Upper lobe of right lung (tissue), 1 donor: ENCODE results near the gene LRRC7. TPM values are rescaled to one million over a fixed set of nuclear protein-coding genes. Genes with fewer than 3 reads are reported as not detected.

ENCODE experiments used
- ATAC-seq: fragments of 200-7000 bp; cut with Tn5 transposase; one replicate; pipeline ENCODE4 v1.9.1; 2020; ENCODE audit warnings: mild to moderate bottlenecking, moderate library complexity
- DNase-seq: peaks from one replicate; pipeline ENCODE4 v3.0.0-alpha.2; 2020
- H3K27ac ChIP-seq: fragments of 200-600 bp; one replicate; pipeline ENCODE4 v1.8.0; 2022
- H3K27me3 ChIP-seq: fragments of 200-600 bp; one replicate; pipeline ENCODE4 v1.8.0; 2022; ENCODE audit warnings: mild to moderate bottlenecking
- H3K36me3 ChIP-seq: fragments of 200-600 bp; one replicate; pipeline ENCODE4 v1.8.0; 2022
- H3K4me1 ChIP-seq: fragments of 200-600 bp; one replicate; pipeline ENCODE4 v1.8.0; 2022
- H3K4me3 ChIP-seq: fragments of 200-600 bp; one replicate; pipeline ENCODE4 v1.8.0; 2022; ENCODE audit warnings: mild to moderate bottlenecking
- H3K9me3 ChIP-seq: fragments of 200-600 bp; one replicate; pipeline ENCODE4 v1.8.0; 2022
- intact Hi-C: fragments of 100-400 bp; cut with DNase I; formaldehyde crosslinking; loops from one replicate; pipeline ENCODE4 v1.11.0; 2022
- total RNA-seq: library from RNA; stranded (reverse); fragmentation: NEBNext Ultra II Directional; extraction: Animal tissue kit (Norgen Biotek cat#: 25700); gene quantifications from one replicate; pipeline ENCODE4 v1.2.1, GENCODE V29; 2021
- TF ChIP-seq, protein P1 (sequence below): fragments of 200-600 bp; IDR thresholded peaks from one replicate; pipeline ENCODE4 v1.8.0; 2022; ENCODE audit warnings: antibody characterized with exemption
- donor health status: DM: no; HTN: yes; CAD: no; lungs with severe emphysema.

Gene LRRC7
- total RNA-seq, 1 donor from 2014 or later: not detected

DNA sequence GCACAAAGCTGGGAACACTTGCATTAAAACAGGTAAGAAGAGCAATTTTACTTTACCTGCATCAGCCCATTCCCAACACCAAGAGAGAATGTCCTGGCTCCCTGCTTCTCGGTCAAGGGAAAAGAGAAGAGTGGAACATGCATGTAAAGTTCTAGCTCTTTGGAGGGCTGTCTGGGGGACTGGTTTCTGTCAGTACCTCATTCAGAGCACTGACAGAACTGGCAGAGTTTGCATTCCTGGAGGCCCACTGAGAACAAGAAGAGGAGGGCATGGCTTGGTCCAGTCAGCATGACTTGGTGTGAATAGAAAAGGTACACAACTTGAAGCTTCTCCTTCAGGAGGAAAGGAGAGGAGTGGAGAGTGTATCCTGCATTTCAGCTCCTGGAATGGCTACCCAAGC lies 83.9 kb downstream of the LRRC7 start:
- no peak overlapping the region for H3K4me3 ChIP-seq

DNA sequence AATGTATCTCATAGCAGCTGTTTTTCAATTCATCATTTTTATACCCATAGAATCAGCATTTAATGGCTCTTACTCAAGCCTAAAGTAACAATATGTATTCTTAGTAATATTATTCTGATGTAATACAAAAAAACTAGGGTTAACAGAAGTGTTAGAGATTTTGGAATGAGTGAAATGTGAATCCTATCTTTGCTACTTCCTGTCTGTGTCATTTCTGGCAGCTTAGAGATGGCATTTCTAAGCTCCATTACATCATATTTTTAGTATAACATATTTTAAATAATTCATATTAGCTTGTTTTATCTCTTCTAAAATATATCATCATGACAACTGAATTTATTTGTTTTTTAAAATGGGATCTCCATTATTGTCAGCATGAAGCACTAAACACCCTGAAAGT lies 90.2 kb downstream of the LRRC7 start:
- H3K4me1 ChIP-seq: no peaks in the 10 kb centered on the region
- H3K27me3 ChIP-seq: no peaks in the 10 kb centered on the region
- H3K36me3 ChIP-seq: no peaks in the 10 kb centered on the region
- intact Hi-C loops: no loop called here
- TF ChIP-seq, protein P1, sequence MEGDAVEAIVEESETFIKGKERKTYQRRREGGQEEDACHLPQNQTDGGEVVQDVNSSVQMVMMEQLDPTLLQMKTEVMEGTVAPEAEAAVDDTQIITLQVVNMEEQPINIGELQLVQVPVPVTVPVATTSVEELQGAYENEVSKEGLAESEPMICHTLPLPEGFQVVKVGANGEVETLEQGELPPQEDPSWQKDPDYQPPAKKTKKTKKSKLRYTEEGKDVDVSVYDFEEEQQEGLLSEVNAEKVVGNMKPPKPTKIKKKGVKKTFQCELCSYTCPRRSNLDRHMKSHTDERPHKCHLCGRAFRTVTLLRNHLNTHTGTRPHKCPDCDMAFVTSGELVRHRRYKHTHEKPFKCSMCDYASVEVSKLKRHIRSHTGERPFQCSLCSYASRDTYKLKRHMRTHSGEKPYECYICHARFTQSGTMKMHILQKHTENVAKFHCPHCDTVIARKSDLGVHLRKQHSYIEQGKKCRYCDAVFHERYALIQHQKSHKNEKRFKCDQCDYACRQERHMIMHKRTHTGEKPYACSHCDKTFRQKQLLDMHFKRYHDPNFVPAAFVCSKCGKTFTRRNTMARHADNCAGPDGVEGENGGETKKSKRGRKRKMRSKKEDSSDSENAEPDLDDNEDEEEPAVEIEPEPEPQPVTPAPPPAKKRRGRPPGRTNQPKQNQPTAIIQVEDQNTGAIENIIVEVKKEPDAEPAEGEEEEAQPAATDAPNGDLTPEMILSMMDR: no peak
- no peak overlapping the region for H3K4me3 ChIP-seq
- H3K27ac ChIP-seq: no peak overlapping the region
- DNase-seq (no peak), ATAC-seq (no peak)
- H3K9me3 ChIP-seq: no peaks in the 10 kb centered on the region

More for the DNA sequence above, 83.9 kb downstream of the LRRC7 start:
- H3K27ac ChIP-seq: no peak overlapping the region
- DNase-seq (no peak), ATAC-seq (no peak)
- TF ChIP-seq, protein P1: no peak
- intact Hi-C loops: no loop called here
- no peaks in the 10 kb centered on the region for H3K4me1 ChIP-seq
- H3K27me3 ChIP-seq: no peaks in the 10 kb centered on the region
- H3K36me3 ChIP-seq: no peaks in the 10 kb centered on the region
- no peaks in the 10 kb centered on the region for H3K9me3 ChIP-seq

DNA sequence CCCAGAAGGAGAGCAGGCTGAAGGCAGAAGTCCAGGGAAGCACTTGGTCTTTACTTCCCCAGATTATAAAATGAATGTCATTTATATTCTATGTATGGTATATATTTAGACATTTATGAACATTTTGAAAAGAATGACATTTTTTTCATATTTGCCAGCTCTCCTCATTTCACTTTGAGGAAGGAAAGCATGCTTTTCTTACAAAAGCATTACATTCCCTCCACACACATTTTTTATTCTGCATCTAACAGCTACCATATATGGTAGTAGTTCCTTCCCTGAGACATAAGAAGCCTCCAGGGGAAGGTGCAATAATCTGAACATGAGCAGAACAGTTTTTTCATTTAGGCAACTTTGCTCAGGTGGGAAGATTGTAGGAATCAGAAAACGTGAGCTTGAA lies 94.0 kb downstream of the LRRC7 start:
- intact Hi-C loops: no loop called here
- Histone ChIP-seq H3K9me3 (no peaks in the 10 kb centered on the region), H3K27ac (no peak overlapping the region), H3K27me3 (no peaks in the 10 kb centered on the region), H3K36me3 (no peaks in the 10 kb centered on the region), H3K4me3 (no peak overlapping the region), H3K4me1 (no peaks in the 10 kb centered on the region)
- DNase-seq: no peak
- TF ChIP-seq, protein P1: no peak
- no peak for ATAC-seq

DNA sequence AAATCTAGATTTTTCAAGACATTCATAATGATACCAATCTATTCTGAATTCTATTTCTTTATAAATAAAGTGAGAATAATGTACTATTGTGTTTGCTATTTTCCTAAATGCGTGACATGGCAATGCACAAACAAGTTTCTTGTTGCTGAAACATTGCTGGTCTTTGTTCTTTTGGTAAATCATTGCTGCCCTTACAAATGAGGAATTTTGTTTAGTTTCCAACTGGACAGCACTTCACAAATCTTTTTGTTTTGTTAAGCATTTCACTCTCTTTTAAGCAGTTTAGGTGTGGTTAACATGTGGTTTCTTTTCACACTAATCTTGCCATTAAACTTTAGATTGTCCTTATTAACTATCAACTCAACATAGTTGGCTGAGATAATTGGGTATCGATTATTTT lies 94.6 kb downstream of the LRRC7 start:
- H3K27me3 ChIP-seq: no peaks in the 10 kb centered on the region
- ATAC-seq (no peak), DNase-seq (no peak)
- intact Hi-C loops: no loop called here
- H3K4me3 ChIP-seq: no peak overlapping the region
- no peaks in the 10 kb centered on the region for H3K9me3 ChIP-seq
- H3K4me1 ChIP-seq: no peaks in the 10 kb centered on the region
- TF ChIP-seq, protein P1: no peak
- H3K36me3 ChIP-seq: no peaks in the 10 kb centered on the region
- no peak overlapping the region for H3K27ac ChIP-seq

DNA sequence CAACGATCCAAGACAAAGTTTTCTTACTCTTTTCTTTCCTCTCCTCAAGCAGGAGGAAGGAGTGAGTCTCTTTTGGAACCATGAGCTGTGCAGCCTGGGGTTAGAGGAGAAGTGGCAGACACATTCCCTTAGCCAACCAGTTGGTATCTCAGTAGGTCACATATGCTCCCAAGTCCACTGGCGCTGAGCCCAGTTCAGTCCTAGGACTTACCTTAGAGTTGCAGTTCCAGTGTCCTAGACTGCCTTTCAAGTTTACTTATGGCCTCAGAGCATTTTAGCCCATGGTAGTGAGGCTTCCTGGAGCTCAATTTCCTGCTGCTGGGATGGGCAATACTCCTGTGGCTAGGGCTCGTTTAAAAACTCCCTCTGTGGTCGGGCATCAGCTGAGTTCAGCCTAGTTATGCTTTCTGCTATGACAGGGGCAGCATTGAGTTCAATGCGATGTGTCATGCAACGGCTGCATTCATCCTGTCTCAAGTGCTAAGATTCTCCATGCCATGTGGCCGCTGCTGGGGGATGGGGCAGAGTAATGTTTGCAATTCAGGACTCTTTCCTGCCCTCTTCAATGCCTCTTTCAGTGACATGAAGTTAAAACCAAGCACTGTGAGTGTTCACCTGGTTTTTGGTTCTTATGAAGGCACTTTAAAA lies 103.8 kb downstream of the LRRC7 start:
- intact Hi-C loops: no loop called here
- no peaks in the 10 kb centered on the region for H3K4me1 ChIP-seq
- H3K27me3 ChIP-seq: no peaks in the 10 kb centered on the region
- TF ChIP-seq, protein P1: no peak
- H3K9me3 ChIP-seq: no peaks in the 10 kb centered on the region
- DNase-seq (no peak), ATAC-seq (no peak)
- no peaks in the 10 kb centered on the region for H3K36me3 ChIP-seq
- H3K27ac ChIP-seq: no peak overlapping the region
- H3K4me3 ChIP-seq: no peak overlapping the region

DNA sequence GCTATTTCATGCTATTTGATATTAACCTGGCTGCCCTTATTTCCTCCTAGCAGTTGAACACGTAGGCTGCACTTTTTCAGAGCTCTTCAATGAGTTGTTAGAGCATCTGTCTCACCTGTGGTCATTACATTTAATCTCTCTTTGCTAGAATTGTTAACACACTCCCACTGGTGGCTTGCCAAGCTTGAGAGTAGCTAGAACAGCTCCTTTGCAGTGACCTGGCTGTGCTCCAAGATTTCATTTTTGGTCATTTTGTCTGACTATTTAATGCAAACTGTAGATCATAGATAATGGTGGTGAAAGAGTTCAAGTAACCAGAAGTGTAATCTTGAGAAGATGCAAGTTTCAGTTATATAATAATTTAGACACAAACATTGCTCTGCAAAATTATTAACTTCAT lies 105.6 kb downstream of the LRRC7 start:
- intact Hi-C loops: no loop called here
- Histone ChIP-seq H3K36me3 (no peaks in the 10 kb centered on the region), H3K9me3 (no peaks in the 10 kb centered on the region), H3K4me1 (no peaks in the 10 kb centered on the region), H3K27me3 (no peaks in the 10 kb centered on the region), H3K27ac (no peak overlapping the region), H3K4me3 (no peak overlapping the region)
- no peak for DNase-seq
- ATAC-seq: no peak
- TF ChIP-seq, protein P1: no peak
